Neuronal stem cell (in vitro differentiated cells): ENCODE measurements around the gene LDB3.

Experiments
- DNase-seq: peaks from one replicate; pipeline ENCODE4 v3.0.0-alpha.2; 2013; ENCODE audit warnings: low spot score
- H2AFZ ChIP-seq: one replicate; pipeline ENCODE4 v1.6.1; 2013; ENCODE audit warnings: mild to moderate bottlenecking, low read length, inconsistent platforms
- H2AK5ac ChIP-seq: 2 replicates; pipeline ENCODE4 v1.6.1; 2013; ENCODE audit warnings: low read depth, mild to moderate bottlenecking, inconsistent platforms, low read length, moderate library complexity, mixed read lengths
- H2BK120ac ChIP-seq: 2 replicates; pipeline ENCODE4 v1.6.1; 2013; ENCODE audit warnings: low read depth, mild to moderate bottlenecking, inconsistent platforms, low read length, moderate library complexity, mixed read lengths
- H2BK12ac ChIP-seq: one replicate; pipeline ENCODE4 v1.6.1; 2013; ENCODE audit warnings: low read length, inconsistent platforms
- H2BK15ac ChIP-seq: 2 replicates; pipeline ENCODE4 v1.6.1; 2013; ENCODE audit warnings: mild to moderate bottlenecking, low read length, inconsistent platforms, mixed read lengths
- H2BK5ac ChIP-seq: one replicate; pipeline ENCODE4 v1.6.1; 2013; ENCODE audit warnings: inconsistent platforms, mild to moderate bottlenecking, low read length, moderate library complexity
- H3K14ac ChIP-seq: one replicate; pipeline ENCODE4 v1.6.1; 2013; ENCODE audit warnings: low read length, inconsistent platforms
- H3K18ac ChIP-seq: 2 replicates; pipeline ENCODE4 v1.6.1; 2013; ENCODE audit warnings: low read length, inconsistent platforms
- H3K23ac ChIP-seq: 2 replicates; pipeline ENCODE4 v1.6.1; 2013; ENCODE audit warnings: low read depth, mild to moderate bottlenecking, mixed read lengths, low read length, inconsistent platforms; ENCODE audit not compliant: poor library complexity
- H3K27ac ChIP-seq: replicated peaks from 3 replicates; pipeline ENCODE4 v1.5.1; 2013; ENCODE audit warnings: low read length, inconsistent platforms
- H3K27me3 ChIP-seq, 3 experiments: 2 replicates each; pipeline ENCODE4 v1.6.1; 2013; ENCODE audit warnings: low read length in 3 of 3, mild to moderate bottlenecking in 2 of 3, inconsistent platforms in 1 of 3, low read depth in 1 of 3, mixed read lengths in 1 of 3, moderate library complexity in 1 of 3; ENCODE audit not compliant: control insufficient read depth in 3 of 3, insufficient read depth in 3 of 3
- H3K36me3 ChIP-seq, 2 donors: replicated peaks in 1 of 2; 2 replicates each; pipeline ENCODE4 v1.6.1; 2013; ENCODE audit warnings: low read length in 2 of 2; ENCODE audit not compliant: control insufficient read depth in 2 of 2, insufficient read depth in 2 of 2
- H3K4ac ChIP-seq: 2 replicates; pipeline ENCODE4 v1.6.1; 2013; ENCODE audit warnings: inconsistent platforms, mild to moderate bottlenecking, low read length, moderate library complexity
- H3K4me1 ChIP-seq, 2 donors: 1 replicate in 1 of 2; 2 replicates in 1 of 2; pipeline ENCODE4 v1.6.1; 2013; ENCODE audit warnings: low read length in 2 of 2, low read depth in 1 of 2; ENCODE audit not compliant: control insufficient read depth in 2 of 2, insufficient read depth in 1 of 2
- H3K4me2 ChIP-seq: one replicate; pipeline ENCODE4 v1.6.1; 2013; ENCODE audit warnings: mild to moderate bottlenecking, low read length, inconsistent platforms; ENCODE audit not compliant: insufficient read depth, poor library complexity, severe bottlenecking
- H3K4me3 ChIP-seq, 2 donors: 2 replicates each; pipeline ENCODE4 v1.5.1; 2013; ENCODE audit warnings: low read length in 2 of 2, mild to moderate bottlenecking in 2 of 2, inconsistent platforms in 1 of 2, moderate library complexity in 1 of 2
- H3K79me1 ChIP-seq: one replicate; pipeline ENCODE4 v1.6.1; 2013; ENCODE audit warnings: low read depth, mild to moderate bottlenecking, inconsistent platforms, low read length, moderate library complexity
- H3K9ac ChIP-seq: one replicate; pipeline ENCODE4 v1.6.1; 2013; ENCODE audit warnings: mild to moderate bottlenecking, low read depth, low read length, inconsistent platforms; ENCODE audit not compliant: poor library complexity
- H3K9me3 ChIP-seq, 2 donors: replicated peaks in 1 of 2; 2 replicates each; pipeline versions ENCODE3 to v1.6.1; 2013; ENCODE audit warnings: low read length in 2 of 2, mild to moderate bottlenecking in 2 of 2, inconsistent platforms in 1 of 2, low read depth in 1 of 2, mixed read lengths in 1 of 2, moderate library complexity in 1 of 2; ENCODE audit not compliant: control insufficient read depth in 2 of 2, insufficient read depth in 1 of 2
- H4K8ac ChIP-seq: one replicate; pipeline ENCODE4 v1.6.1; 2013; ENCODE audit warnings: low read depth, mild to moderate bottlenecking, inconsistent platforms, low read length, moderate library complexity
- H4K91ac ChIP-seq: one replicate; pipeline ENCODE4 v1.6.1; 2013; ENCODE audit warnings: low read length, low read depth, mild to moderate bottlenecking, inconsistent platforms; ENCODE audit not compliant: poor library complexity
- WGBS, 2 donors: extraction: QIAGEN DNeasy Blood & Tissue Kit; methylation state at CpG; one replicate each; pipeline ENCODE4 v1.1.7; 2013; ENCODE audit warnings: missing lambda C conversion rate in 2 of 2, mixed read lengths in 1 of 2; ENCODE audit not compliant: insufficient read length in 2 of 2, insufficient replicate concordance in 1 of 2; ENCODE audit errors: extremely low coverage in 2 of 2; 5-methylcytosine and 5-hydroxymethylcytosine counted together

The LDB3 gene

GRCh38 chr10:86770412-86770960 is 102.2 kb downstream of the LDB3 start:
- Histone ChIP-seq H2BK5ac (no peak overlapping the region), H3K9me3 (peaks cover 0 to 3% of the 10 kb centered on the region in 2 donors), H2AFZ (no peak overlapping the region), H3K27ac (peak overlapping the region; percentile 11), H2BK12ac (no peak overlapping the region), H2BK120ac (no peak overlapping the region), H2AK5ac (no peak overlapping the region), H3K9ac (no peak overlapping the region), H3K27me3 (no peaks in the 10 kb centered on the region), H4K8ac (no peak overlapping the region), H3K4me1 (peaks cover 11 to 19% of the 10 kb centered on the region in 2 donors), H3K14ac (no peak overlapping the region), H3K4ac (no peak overlapping the region), H4K91ac (no peak overlapping the region), H2BK15ac (no peak overlapping the region), H3K4me2 (no peak overlapping the region), H3K18ac (no peak overlapping the region), H3K36me3 (no peaks in the 10 kb centered on the region), H3K79me1 (peaks cover 1% of the 10 kb centered on the region), H3K23ac (no peak overlapping the region), H3K4me3 (no peak overlapping the region)
- no peak for DNase-seq
- no CpG with 5 or more reads among the region's 2 CpGs for WGBS, 2 donors

- H4K91ac ChIP-seq: no peak overlapping the region
- no peak overlapping the region for H3K9ac ChIP-seq
- WGBS, 2 donors: no CpG with 5 or more reads among the region's 6 CpGs
- no peak overlapping the region for H3K27ac ChIP-seq
- H3K23ac ChIP-seq: no peak overlapping the region
- no peaks in the 10 kb centered on the region for H3K27me3 ChIP-seq
- DNase-seq: no peak
- H4K8ac ChIP-seq: no peak overlapping the region
- H3K4me3 ChIP-seq: no peak overlapping the region
- no peak overlapping the region for H2BK12ac ChIP-seq
- H3K14ac ChIP-seq: no peak overlapping the region
- no peak overlapping the region for H3K18ac ChIP-seq
- H3K4ac ChIP-seq: no peak overlapping the region
- H3K4me1 ChIP-seq: peaks cover 12 to 18% of the 10 kb centered on the region in 2 donors
- no peak overlapping the region for H2BK15ac ChIP-seq
- peaks cover 1% of the 10 kb centered on the region for H3K79me1 ChIP-seq
- no peak overlapping the region for H2AFZ ChIP-seq
- no peak overlapping the region for H2BK5ac ChIP-seq
- no peak overlapping the region for H2BK120ac ChIP-seq
- peaks cover 0 to 5% of the 10 kb centered on the region in 2 donors for H3K9me3 ChIP-seq
- peaks cover 0 to 9% of the 10 kb centered on the region in 2 donors for H3K36me3 ChIP-seq
- H2AK5ac ChIP-seq: no peak overlapping the region
- H3K4me2 ChIP-seq: no peak overlapping the region
Observed at GRCh38 chr10:86773498-86773897, 105.2 kb downstream of the LDB3 start.

GRCh38 chr10:86775056-86775869 is 107.0 kb downstream of the LDB3 start:
- no CpG with 5 or more reads among the region's 6 CpGs for WGBS, 2 donors
- no peak overlapping the region for H2BK120ac ChIP-seq
- H3K9ac ChIP-seq: no peak overlapping the region
- no peak overlapping the region for H3K23ac ChIP-seq
- no peak overlapping the region for H3K18ac ChIP-seq
- DNase-seq: no peak
- H3K36me3 ChIP-seq: peaks cover 0 to 22% of the 10 kb centered on the region in 2 donors
- H3K9me3 ChIP-seq: peaks cover 2 to 16% of the 10 kb centered on the region in 2 donors
- H3K4me3 ChIP-seq: no peak overlapping the region
- H2BK12ac ChIP-seq: no peak overlapping the region
- peaks cover 11 to 12% of the 10 kb centered on the region in 2 donors for H3K4me1 ChIP-seq
- no peak overlapping the region for H2AFZ ChIP-seq
- no peak overlapping the region for H3K4me2 ChIP-seq
- H3K4ac ChIP-seq: no peak overlapping the region
- H2BK5ac ChIP-seq: no peak overlapping the region
- no peak overlapping the region for H2BK15ac ChIP-seq
- H4K91ac ChIP-seq: no peak overlapping the region
- H3K27ac ChIP-seq: no peak overlapping the region
- H3K79me1 ChIP-seq: peaks cover 1% of the 10 kb centered on the region
- no peak overlapping the region for H4K8ac ChIP-seq
- H3K27me3 ChIP-seq: no peaks in the 10 kb centered on the region
- no peak overlapping the region for H3K14ac ChIP-seq
- H2AK5ac ChIP-seq: no peak overlapping the region

- no CpG with 5 or more reads among the region's 3 CpGs for WGBS, 2 donors
- peaks cover 6 to 12% of the 10 kb centered on the region in 2 donors for H3K4me1 ChIP-seq
- H3K4ac ChIP-seq: no peak overlapping the region
- no peak overlapping the region for H4K91ac ChIP-seq
- H2AFZ ChIP-seq: no peak overlapping the region
- no peak overlapping the region for H2BK12ac ChIP-seq
- no peak for DNase-seq
- H3K27ac ChIP-seq: no peak overlapping the region
- no peak overlapping the region for H3K9ac ChIP-seq
- H3K9me3 ChIP-seq: peaks cover 2 to 16% of the 10 kb centered on the region in 2 donors
- H2BK5ac ChIP-seq: no peak overlapping the region
- no peak overlapping the region for H3K4me2 ChIP-seq
- no peak overlapping the region for H3K14ac ChIP-seq
- H2BK15ac ChIP-seq: no peak overlapping the region
- peaks cover 1% of the 10 kb centered on the region for H3K79me1 ChIP-seq
- H3K18ac ChIP-seq: no peak overlapping the region
- peaks cover 0 to 22% of the 10 kb centered on the region in 2 donors for H3K36me3 ChIP-seq
- H3K27me3 ChIP-seq: no peaks in the 10 kb centered on the region
- H3K4me3 ChIP-seq: no peak overlapping the region
- H2AK5ac ChIP-seq: no peak overlapping the region
- H3K23ac ChIP-seq: no peak overlapping the region
- no peak overlapping the region for H2BK120ac ChIP-seq
- no peak overlapping the region for H4K8ac ChIP-seq
Observed at GRCh38 chr10:86775870-86776180, 107.5 kb downstream of the LDB3 start.
